Astrocyte (in vitro differentiated cells and primary cell): ENCODE measurements around the gene CDK6.

Experiments used
- EZH2 ChIP-seq: IDR thresholded peaks from 2 replicates; pipeline ENCODE4 v1.6.1; 2012; ENCODE audit warnings: mild to moderate bottlenecking, low read length, inconsistent platforms; ENCODE audit not compliant: insufficient read depth
- TF ChIP-seq, protein P1 (sequence below): IDR thresholded peaks from 2 replicates; pipeline ENCODE4 v1.5.1; 2011; ENCODE audit warnings: low read depth, mild to moderate bottlenecking, inconsistent platforms, low read length, moderate library complexity; ENCODE audit not compliant: insufficient read depth

- TF ChIP-seq, protein P1, sequence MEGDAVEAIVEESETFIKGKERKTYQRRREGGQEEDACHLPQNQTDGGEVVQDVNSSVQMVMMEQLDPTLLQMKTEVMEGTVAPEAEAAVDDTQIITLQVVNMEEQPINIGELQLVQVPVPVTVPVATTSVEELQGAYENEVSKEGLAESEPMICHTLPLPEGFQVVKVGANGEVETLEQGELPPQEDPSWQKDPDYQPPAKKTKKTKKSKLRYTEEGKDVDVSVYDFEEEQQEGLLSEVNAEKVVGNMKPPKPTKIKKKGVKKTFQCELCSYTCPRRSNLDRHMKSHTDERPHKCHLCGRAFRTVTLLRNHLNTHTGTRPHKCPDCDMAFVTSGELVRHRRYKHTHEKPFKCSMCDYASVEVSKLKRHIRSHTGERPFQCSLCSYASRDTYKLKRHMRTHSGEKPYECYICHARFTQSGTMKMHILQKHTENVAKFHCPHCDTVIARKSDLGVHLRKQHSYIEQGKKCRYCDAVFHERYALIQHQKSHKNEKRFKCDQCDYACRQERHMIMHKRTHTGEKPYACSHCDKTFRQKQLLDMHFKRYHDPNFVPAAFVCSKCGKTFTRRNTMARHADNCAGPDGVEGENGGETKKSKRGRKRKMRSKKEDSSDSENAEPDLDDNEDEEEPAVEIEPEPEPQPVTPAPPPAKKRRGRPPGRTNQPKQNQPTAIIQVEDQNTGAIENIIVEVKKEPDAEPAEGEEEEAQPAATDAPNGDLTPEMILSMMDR: no peak
- no peak for TF ChIP-seq EZH2
These were observed 34.0 kb downstream of the CDK6 start for GRCh38 chr7:92802406-92802805.
